HG03175 (cell line): ENCODE results near the gene KDM2B.
"Not testable (repeated sequence)": the region's sequence is repeated elsewhere in the genome, so short reads cannot be mapped to it uniquely, and the experiment has no call there.

Experiments
- ATAC-seq: cut with Tn5 transposase; IDR thresholded peaks from one replicate; pipeline ENCODE4 v1.9.1; 2021; ENCODE audit warnings: mild to moderate bottlenecking, moderate library complexity; ENCODE audit not compliant: unreplicated experiment

The KDM2B gene

GRCh38 chr12:121507984-121508383 is 72.8 kb downstream of the KDM2B start:
- no peak for ATAC-seq

GRCh38 chr12:121507245-121507644 is 73.6 kb downstream of the KDM2B start:
- no peak for ATAC-seq

GRCh38 chr12:121505513-121505912 is 75.3 kb downstream of the KDM2B start:
- no peak for ATAC-seq

GRCh38 chr12:121504505-121504904 is 76.3 kb downstream of the KDM2B start:
- no peak for ATAC-seq

GRCh38 chr12:121503395-121503794 is 77.4 kb downstream of the KDM2B start:
- no peak for ATAC-seq

- no peak for ATAC-seq
Observed at GRCh38 chr12:121501946-121502345, 78.9 kb downstream of the KDM2B start.

- no peak for ATAC-seq
Observed at GRCh38 chr12:121499929-121500793, 80.7 kb downstream of the KDM2B start.

GRCh38 chr12:121495746-121496145 is 85.1 kb downstream of the KDM2B start:
- ATAC-seq = no peak

GRCh38 chr12:121494093-121494787 is 86.6 kb downstream of the KDM2B start:
- ATAC-seq = no peak

GRCh38 chr12:121490401-121491281 is 90.2 kb downstream of the KDM2B start:
- no peak for ATAC-seq

GRCh38 chr12:121489874-121490273 is 90.9 kb downstream of the KDM2B start:
- ATAC-seq = no peak

- ATAC-seq = no peak
Observed at GRCh38 chr12:121484967-121485366, 95.9 kb downstream of the KDM2B start.

GRCh38 chr12:121484564-121484963 is 96.3 kb downstream of the KDM2B start:
- ATAC-seq = not testable (repeated sequence)

GRCh38 chr12:121483949-121484348 is 96.9 kb downstream of the KDM2B start:
- no peak for ATAC-seq

GRCh38 chr12:121476477-121476876 is 104.3 kb downstream of the KDM2B start:
- no peak for ATAC-seq

GRCh38 chr12:121475279-121475678 is 105.5 kb downstream of the KDM2B start:
- no peak for ATAC-seq

- ATAC-seq = no peak
Observed at GRCh38 chr12:121472150-121472905, 108.5 kb downstream of the KDM2B start.

GRCh38 chr12:121470751-121471150 is 110.1 kb downstream of the KDM2B start:
- no peak for ATAC-seq

- no peak for ATAC-seq
Observed at GRCh38 chr12:121468499-121468801, 112.4 kb downstream of the KDM2B start.

GRCh38 chr12:121467638-121468498 is 113.0 kb downstream of the KDM2B start:
- ATAC-seq = peak; percentile 21
